Activated naive CD4-positive, alpha-beta T cell treated with anti-CD3 and anti-CD28 coated beads for 36 hours (primary cell): ENCODE data around the gene MAPKAPK5. TPM values are rescaled to one million over a fixed set of nuclear protein-coding genes. Genes with fewer than 3 reads are reported as not detected.

Experiments
- CTCF ChIA-PET: fragments of 350-600 bp; sonication (Branson Sonifier 250); formaldehyde crosslinking; loops from one replicate; lab custom pipeline; 2021; ENCODE audit warnings: antibody characterized with exemption; lab: Charles Lee
- DNase-seq: peaks from one replicate; pipeline ENCODE4 v3.0.0-alpha.2; 2020
- H3K27ac Mint-ChIP-seq: one replicate; pipeline ENCODE4 v1.8.0; 2021; ENCODE audit warnings: mild to moderate bottlenecking, mixed read lengths
- H3K27me3 Mint-ChIP-seq: one replicate; pipeline ENCODE4 v1.8.0; 2021; ENCODE audit warnings: low read depth, mixed read lengths
- H3K36me3 Mint-ChIP-seq: one replicate; pipeline ENCODE4 v1.8.0; 2021; ENCODE audit warnings: low read depth, mixed read lengths
- H3K4me1 Mint-ChIP-seq: one replicate; pipeline ENCODE4 v1.8.0; 2021; ENCODE audit warnings: low read depth, mixed read lengths
- H3K4me3 Mint-ChIP-seq: one replicate; pipeline ENCODE4 v1.8.0; 2021; ENCODE audit warnings: mild to moderate bottlenecking, moderate library complexity, mixed read lengths
- H3K9me3 Mint-ChIP-seq: one replicate; pipeline ENCODE4 v1.8.0; 2021; ENCODE audit warnings: mixed read lengths
- intact Hi-C: fragments of 100-400 bp; cut with micrococcal nuclease; formaldehyde crosslinking; loops from one replicate; pipeline ENCODE4 v1.15.1; 2023
- total RNA-seq, 2 experiments: library from RNA; stranded (reverse); gene quantifications; one replicate each; pipeline ENCODE4 v1.2.3, GENCODE V29; 2021

Gene MAPKAPK5
- total RNA-seq, 2 experiments from 2014 or later: 41.9 to 43.6 TPM

GRCh38 chr12:111867531-111867930 is 25.5 kb downstream of the MAPKAPK5 start:
- Mint-ChIP-seq H3K27ac (no peak overlapping the region), H3K4me1 (peaks cover 3% of the 10 kb centered on the region), H3K4me3 (no peak overlapping the region), H3K27me3 (no peaks in the 10 kb centered on the region), H3K9me3 (no peaks in the 10 kb centered on the region), H3K36me3 (peaks cover 34% of the 10 kb centered on the region)
- intact Hi-C loops: no loop called here
- CTCF ChIA-PET: no interaction called here
- no peak for DNase-seq

DNA sequence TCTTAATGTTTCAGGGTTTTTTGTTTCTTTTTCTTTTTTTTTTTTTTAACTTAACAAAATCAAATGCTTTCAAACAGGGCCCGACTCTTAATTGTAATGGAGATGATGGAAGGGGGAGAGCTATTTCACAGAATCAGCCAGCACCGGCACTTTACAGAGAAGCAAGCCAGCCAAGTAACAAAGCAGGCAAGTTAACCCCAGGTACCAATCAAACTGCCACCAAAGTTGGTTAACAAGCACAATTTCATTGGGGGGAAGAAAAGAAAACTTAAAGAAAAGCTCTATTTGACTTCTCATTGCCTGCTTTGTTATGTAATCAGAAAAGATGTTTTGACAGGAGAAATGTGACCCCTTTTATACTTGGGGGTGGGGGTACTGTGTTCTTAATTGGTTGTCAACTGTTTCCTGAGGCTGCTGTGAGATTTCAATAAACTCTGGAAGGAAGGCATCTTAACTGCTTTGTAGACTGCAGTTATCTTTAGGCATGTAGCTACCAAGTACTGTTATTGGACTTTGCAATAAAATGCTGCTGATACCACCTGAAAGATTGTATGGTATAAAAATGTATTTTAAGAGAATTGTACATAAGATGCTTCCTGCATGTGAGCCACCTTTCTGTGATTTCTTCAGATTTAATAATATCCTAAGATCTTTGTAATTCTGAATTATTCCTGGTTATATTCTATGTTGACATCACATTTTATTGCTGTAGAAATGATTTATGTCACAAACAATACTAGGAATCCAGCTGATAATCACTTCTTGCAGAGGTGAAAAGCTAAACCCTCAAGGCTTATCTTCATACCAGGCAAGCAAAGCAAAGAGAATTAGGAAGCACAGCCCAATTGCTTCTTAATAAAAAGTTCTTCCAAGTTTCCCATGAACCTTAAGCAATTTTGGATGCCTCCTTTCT is 26.9 kb downstream of the MAPKAPK5 start:
- intact Hi-C loops: no loop called here
- no peak for DNase-seq
- Mint-ChIP-seq H3K4me1 (peaks cover 3% of the 10 kb centered on the region), H3K27me3 (no peaks in the 10 kb centered on the region), H3K9me3 (no peaks in the 10 kb centered on the region), H3K36me3 (peaks cover 41% of the 10 kb centered on the region), H3K27ac (no peak overlapping the region), H3K4me3 (no peak overlapping the region)
- CTCF ChIA-PET: interaction anchor here (0.6 to 0.9 kb wide), 2 partner anchors 54 to 95 kb away, joined by 3 to 4 read pairs; no protein-coding TSS in a partner anchor

DNA sequence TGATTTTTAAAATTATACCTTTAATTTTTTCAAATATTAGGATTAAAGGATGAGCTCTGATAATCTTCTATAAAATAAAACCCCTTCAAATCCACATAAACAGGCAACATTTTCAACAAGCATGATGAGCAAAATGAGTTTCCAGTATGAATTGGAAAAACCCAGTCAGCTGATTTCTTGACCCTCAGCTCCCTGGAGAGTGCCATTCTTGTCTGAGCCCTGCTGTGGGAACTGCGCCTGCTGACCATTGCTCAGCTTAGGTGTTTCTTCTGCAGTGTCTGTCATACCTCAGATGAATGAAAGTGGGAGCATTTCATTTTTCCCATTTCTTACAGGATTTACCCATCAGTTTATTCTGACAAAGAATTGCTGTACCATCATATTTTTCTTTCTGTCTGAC is 27.6 kb downstream of the MAPKAPK5 start:
- intact Hi-C loops: no loop called here
- Mint-ChIP-seq H3K27ac (no peak overlapping the region), H3K36me3 (peaks cover 41% of the 10 kb centered on the region), H3K27me3 (no peaks in the 10 kb centered on the region), H3K9me3 (no peaks in the 10 kb centered on the region), H3K4me1 (peaks cover 3% of the 10 kb centered on the region), H3K4me3 (no peak overlapping the region)
- DNase-seq: no peak
- CTCF ChIA-PET: interaction anchor here (0.9 kb wide), 1 partner anchor 55 kb away, joined by 3 read pairs; no protein-coding TSS in a partner anchor

- Mint-ChIP-seq H3K27me3 (no peaks in the 10 kb centered on the region), H3K4me1 (peaks cover 3% of the 10 kb centered on the region), H3K4me3 (no peak overlapping the region), H3K9me3 (no peaks in the 10 kb centered on the region), H3K27ac (no peak overlapping the region), H3K36me3 (peaks cover 41% of the 10 kb centered on the region)
- intact Hi-C loops: no loop called here
- CTCF ChIA-PET: interaction anchor here (0.7 to 0.9 kb wide), 2 partner anchors 55 to 914 kb away, joined by 3 to 6 read pairs; no protein-coding TSS in a partner anchor
- no peak for DNase-seq
Measured at GRCh38 chr12:111870216-111870615, 28.2 kb downstream of the MAPKAPK5 start.

- Mint-ChIP-seq H3K36me3 (peaks cover 41% of the 10 kb centered on the region), H3K27me3 (no peaks in the 10 kb centered on the region), H3K27ac (no peak overlapping the region), H3K4me3 (no peak overlapping the region), H3K9me3 (no peaks in the 10 kb centered on the region), H3K4me1 (peaks cover 3% of the 10 kb centered on the region)
- CTCF ChIA-PET: interaction anchor here (0.7 kb wide), 1 partner anchor 913 kb away, joined by 6 read pairs; no protein-coding TSS in a partner anchor
- DNase-seq: no peak
- intact Hi-C loops: no loop called here
Measured at GRCh38 chr12:111870706-111871105, 28.7 kb downstream of the MAPKAPK5 start.

- CTCF ChIA-PET: no interaction called here
- Mint-ChIP-seq H3K27ac (no peak overlapping the region), H3K4me1 (no peaks in the 10 kb centered on the region), H3K4me3 (no peak overlapping the region), H3K27me3 (no peaks in the 10 kb centered on the region), H3K9me3 (no peaks in the 10 kb centered on the region), H3K36me3 (peaks cover 41% of the 10 kb centered on the region)
- intact Hi-C loops: no loop called here
- no peak for DNase-seq
Measured at GRCh38 chr12:111873113-111873512, 31.1 kb downstream of the MAPKAPK5 start.

DNA sequence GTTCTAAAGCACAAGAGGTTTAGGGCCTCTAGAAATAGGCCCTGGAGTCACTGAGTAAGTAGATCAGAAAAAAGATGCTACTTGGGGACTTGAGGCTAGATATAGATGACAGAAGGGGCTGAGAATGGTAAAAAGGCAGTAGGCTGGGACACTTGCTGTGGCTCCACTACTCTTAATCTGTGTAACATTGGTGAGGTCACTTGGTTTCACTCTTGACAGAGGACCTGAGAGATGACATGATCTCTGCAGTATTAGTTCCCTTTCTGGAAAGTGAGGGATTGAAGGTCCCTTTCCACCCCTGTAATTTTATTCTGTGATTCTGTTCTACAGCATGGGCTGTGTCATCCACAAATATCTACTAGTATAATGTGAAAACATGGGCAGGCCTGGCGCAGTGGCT is 39.7 kb downstream of the MAPKAPK5 start:
- H3K36me3 Mint-ChIP-seq: peaks cover 44% of the 10 kb centered on the region
- no peak overlapping the region for H3K4me3 Mint-ChIP-seq
- H3K27me3 Mint-ChIP-seq: no peaks in the 10 kb centered on the region
- intact Hi-C loops: no loop called here
- DNase-seq: no peak
- no peaks in the 10 kb centered on the region for H3K4me1 Mint-ChIP-seq
- no peak overlapping the region for H3K27ac Mint-ChIP-seq
- no peaks in the 10 kb centered on the region for H3K9me3 Mint-ChIP-seq
- CTCF ChIA-PET: no interaction called here

DNA sequence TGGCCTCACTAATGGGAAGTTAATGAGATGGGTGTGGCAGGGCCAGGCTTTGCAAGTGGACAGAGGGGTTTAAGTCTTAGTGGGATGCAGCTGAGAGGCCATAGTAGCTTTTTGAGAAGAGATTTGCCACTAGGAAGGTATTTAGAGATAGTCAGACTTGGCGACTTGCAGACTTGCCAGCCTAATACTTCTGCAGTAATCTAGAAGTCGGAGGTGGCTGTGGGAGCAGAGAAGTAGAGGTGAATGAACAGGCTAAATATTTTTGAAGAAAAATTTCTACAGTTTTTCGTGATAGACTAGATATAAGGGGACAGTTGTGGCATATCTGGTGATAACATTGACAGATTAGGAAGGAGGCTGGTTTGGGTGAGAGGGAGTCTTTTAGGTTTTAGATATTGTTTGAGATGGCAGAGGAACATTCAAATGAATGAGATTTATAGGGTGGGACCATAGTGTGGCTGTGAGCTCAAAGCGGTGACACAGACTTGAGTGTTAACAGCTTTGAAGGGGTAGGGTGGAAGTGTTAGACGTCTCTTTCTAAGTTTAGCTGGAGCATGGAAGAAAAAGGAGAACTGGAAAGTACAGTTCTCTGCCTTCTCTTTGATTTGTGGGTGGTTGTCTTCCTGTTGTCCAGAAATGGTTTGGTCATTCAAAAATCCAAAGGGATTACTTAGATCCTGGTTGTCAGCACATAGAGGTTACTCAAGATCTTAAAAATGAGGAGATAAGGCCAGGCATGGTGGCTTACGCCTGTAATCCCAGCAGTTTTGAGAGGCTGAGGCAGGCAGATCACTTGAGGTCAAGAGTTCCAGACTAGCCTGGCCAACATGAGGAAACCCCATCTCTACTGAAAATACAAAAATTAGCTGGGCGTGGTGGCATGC is 44.9 kb downstream of the MAPKAPK5 start:
- CTCF ChIA-PET: no interaction called here
- peak overlapping the region; percentile 42 for H3K27ac Mint-ChIP-seq
- intact Hi-C loops: no loop called here

GRCh38 chr12:111887926-111888745 is 46.1 kb downstream of the MAPKAPK5 start:
- CTCF ChIA-PET: interaction anchor here (0.5 to 0.6 kb wide), 2 partner anchors 286 to 506 kb away, joined by 4 read pairs; no protein-coding TSS in a partner anchor
- no peaks in the 10 kb centered on the region for H3K4me1 Mint-ChIP-seq
- no peak overlapping the region for H3K4me3 Mint-ChIP-seq

More for the DNA sequence above, 44.9 kb downstream of the MAPKAPK5 start:
- no peaks in the 10 kb centered on the region for H3K4me1 Mint-ChIP-seq
- no peak overlapping the region for H3K4me3 Mint-ChIP-seq
- peaks cover 43% of the 10 kb centered on the region for H3K36me3 Mint-ChIP-seq
- H3K9me3 Mint-ChIP-seq: no peaks in the 10 kb centered on the region
- DNase-seq: no peak
- no peaks in the 10 kb centered on the region for H3K27me3 Mint-ChIP-seq

DNA sequence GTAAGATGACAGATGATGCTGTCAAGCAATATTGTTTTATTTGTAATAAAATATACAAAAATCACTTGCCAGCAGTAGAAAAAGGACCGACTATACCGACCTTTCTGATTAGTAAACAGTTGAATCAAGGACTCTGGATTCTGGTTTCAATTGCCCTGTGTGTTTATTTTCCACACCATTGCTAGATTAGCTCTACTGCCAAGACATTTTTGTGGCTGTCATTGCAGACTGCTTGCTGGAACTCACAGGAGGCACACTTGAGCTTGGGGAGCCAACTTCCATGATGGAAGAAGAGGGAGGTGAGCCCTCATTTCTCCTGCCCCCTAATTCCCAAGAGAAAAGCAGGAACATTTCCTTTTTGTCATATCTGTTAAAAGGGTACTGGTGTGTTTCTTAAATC is 51.3 kb downstream of the MAPKAPK5 start:
- H3K27me3 Mint-ChIP-seq: no peaks in the 10 kb centered on the region
- H3K4me1 Mint-ChIP-seq: no peaks in the 10 kb centered on the region
- CTCF ChIA-PET: no interaction called here
- no peak for DNase-seq
- H3K9me3 Mint-ChIP-seq: no peaks in the 10 kb centered on the region
- H3K36me3 Mint-ChIP-seq: peaks cover 27% of the 10 kb centered on the region
- no peak overlapping the region for H3K4me3 Mint-ChIP-seq
- H3K27ac Mint-ChIP-seq: no peak overlapping the region
- intact Hi-C loops: no loop called here

More at GRCh38 chr12:111887926-111888745, 46.1 kb downstream of the MAPKAPK5 start:
- DNase-seq: no peak
- Mint-ChIP-seq H3K36me3 (peaks cover 47% of the 10 kb centered on the region), H3K27ac (no peak overlapping the region), H3K27me3 (no peaks in the 10 kb centered on the region), H3K9me3 (no peaks in the 10 kb centered on the region)
- intact Hi-C loops: no loop called here

DNA sequence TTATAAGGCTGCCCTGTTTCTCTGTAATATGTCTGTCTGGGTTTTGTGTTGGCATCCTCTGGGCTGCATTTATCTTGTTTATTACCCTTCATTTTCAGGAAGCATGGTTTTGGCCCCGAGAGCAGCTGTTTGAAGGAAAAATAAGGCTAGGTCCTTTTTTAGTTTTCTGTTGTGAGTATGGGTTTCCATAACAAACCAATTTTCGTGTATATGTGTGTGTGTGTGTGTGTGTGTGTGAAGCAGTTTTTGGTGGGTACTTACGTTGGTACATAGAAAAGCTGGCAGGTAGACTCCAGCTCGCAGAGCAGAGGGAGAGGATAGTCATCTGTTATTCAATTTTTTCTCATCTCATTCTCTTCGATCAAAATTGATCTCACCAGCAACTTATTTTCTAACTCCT is 52.5 kb downstream of the MAPKAPK5 start:
- Mint-ChIP-seq H3K36me3 (peaks cover 26% of the 10 kb centered on the region), H3K4me3 (no peak overlapping the region), H3K9me3 (no peaks in the 10 kb centered on the region), H3K27me3 (no peaks in the 10 kb centered on the region), H3K4me1 (no peaks in the 10 kb centered on the region), H3K27ac (no peak overlapping the region)
- DNase-seq: no peak
- CTCF ChIA-PET: interaction anchor here (0.6 kb wide), 1 partner anchor 438 kb away, joined by 3 read pairs; no protein-coding TSS in a partner anchor
- intact Hi-C loops: no loop called here
